22Rv1 (cell line): Measurements from ENCODE around the gene SLX4.

Source experiments
- H3K27ac ChIP-seq: fragments of 450-650 bp; 2 replicates; pipeline ENCODE4 v1.5.1; 2017
- CTCF ChIP-seq: fragments of 450-650 bp; IDR thresholded peaks from 2 replicates; pipeline ENCODE4 v1.5.1; 2017; ENCODE audit warnings: mild to moderate bottlenecking
- ZFX ChIP-seq: fragments of 450-650 bp; IDR thresholded peaks from 2 replicates; pipeline ENCODE4 v1.6.1; 2017; ENCODE audit warnings: antibody characterized with exemption, borderline replicate concordance

The SLX4 gene

GRCh38 chr16:3638916-3639644, 27.7 kb upstream of the SLX4 start:
- TF ChIP-seq CTCF (no peak), ZFX (no peak)

GRCh38 chr16:3637371-3637923, 26.0 kb upstream of the SLX4 start:
- H3K27ac ChIP-seq = peak overlapping the region; percentile 26; the same call in 1 of the 2 replicates
- TF ChIP-seq CTCF (no peak), ZFX (no peak)

More at GRCh38 chr16:3638916-3639644, 27.7 kb upstream of the SLX4 start:
- no peak overlapping the region; the same call in 1 of the 2 replicates for H3K27ac ChIP-seq

- H3K27ac ChIP-seq = no peak overlapping the region
- TF ChIP-seq ZFX (no peak), CTCF (no peak)
These were observed 14.7 kb upstream of the SLX4 start for GRCh38 chr16:3625911-3626732.

- TF ChIP-seq ZFX (no peak), CTCF (no peak)
- H3K27ac ChIP-seq = no peak overlapping the region
These were observed 13.9 kb upstream of the SLX4 start for GRCh38 chr16:3625331-3625730.

- H3K27ac ChIP-seq = no peak overlapping the region
- TF ChIP-seq ZFX (no peak), CTCF (no peak)
These were observed 12.2 kb upstream of the SLX4 start for GRCh38 chr16:3623642-3624041.

- no peak for TF ChIP-seq ZFX
- TF ChIP-seq CTCF = no peak
- H3K27ac ChIP-seq = no peak overlapping the region
These were observed 7.3 kb upstream of the SLX4 start for GRCh38 chr16:3618769-3619141.
